GM12878 (cell line): ENCODE data around the gene RECQL5. TPM values are rescaled to one million over a fixed set of nuclear protein-coding genes. Genes with fewer than 3 reads are reported as not detected.

ENCODE experiments used
- ATAC-seq: fragments of 200-7000 bp; cut with Tn5 transposase; 3 replicates; pipeline ENCODE4 v1.9.1; 2020; ENCODE audit warnings: mild to moderate bottlenecking, moderate library complexity
- BruUV-seq: library from RNA; stranded (reverse); fragments of 400-500 nt; replicated peaks from 2 replicates; lab custom pipeline; 2021; lab: Mats Ljungman, UMichigan
- CTCF ChIA-PET: fragments of 300-600 bp; sonication (Branson Sonifier 250); formaldehyde crosslinking; extraction: SDS; loops from one replicate; lab custom pipeline; 2021; ENCODE audit warnings: inconsistent platforms; lab: Yijun Ruan, JAX
- POLR2A ChIA-PET: fragments of 350-600 bp; formaldehyde crosslinking; extraction: SDS; loops from one replicate; lab custom pipeline; 2021; ENCODE audit warnings: inconsistent platforms; lab: Charles Lee
- RAD21 ChIA-PET: fragments of 300-600 bp; sonication (Branson Sonifier 250); formaldehyde crosslinking; loops from one replicate; lab custom pipeline; 2023; ENCODE audit warnings: antibody characterized with exemption; ENCODE audit not compliant: unreplicated experiment; lab: Charles Lee
- SMC1A ChIA-PET: fragments of 300-600 bp; sonication (Branson Sonifier 250); formaldehyde crosslinking; loops from one replicate; lab custom pipeline; 2023; ENCODE audit not compliant: unreplicated experiment, uncharacterized antibody; lab: Charles Lee
- DNase-seq: peaks from one replicate; pipeline ENCODE4 v3.0.0-alpha.2; 2011; ENCODE audit warnings: low read depth, low spot score
- FAIRE-seq: peaks from 3 replicates; lab custom pipeline; 2011; peaks lifted over from hg19 to GRCh38; lab: Jason Lieb, UNC
- H2AFZ ChIP-seq: 2 replicates; pipeline ENCODE4 v1.6.0; 2011; ENCODE audit warnings: low read depth, low read length, control low read depth; ENCODE audit not compliant: control insufficient read depth
- H3K27ac ChIP-seq: 2 replicates; pipeline ENCODE4 v1.5.1; 2011; ENCODE audit warnings: control low read depth; ENCODE audit not compliant: control insufficient read depth, insufficient read depth
- H3K27me3 ChIP-seq, 2 experiments: replicated peaks in 1 of 2; 2 replicates each; pipeline versions ENCODE4 v1.6.0 to v1.6.1; 2011; ENCODE audit warnings: low read length in 1 of 2; ENCODE audit not compliant: control insufficient read depth in 2 of 2, insufficient read depth in 2 of 2
- H3K36me3 ChIP-seq, 2 experiments: 2 replicates each; pipeline ENCODE4 v1.5.1; 2011; ENCODE audit warnings: low read length in 1 of 2; ENCODE audit not compliant: control insufficient read depth in 2 of 2, insufficient read depth in 2 of 2
- H3K4me1 ChIP-seq: 2 replicates; pipeline ENCODE4 v1.6.1; 2011; ENCODE audit warnings: mild to moderate bottlenecking, low read length, moderate library complexity, mixed read lengths; ENCODE audit not compliant: control insufficient read depth, insufficient read depth
- H3K4me2 ChIP-seq: 2 replicates; pipeline ENCODE4 v1.6.0; 2011; ENCODE audit warnings: control low read depth; ENCODE audit not compliant: control insufficient read depth, insufficient read depth
- H3K4me3 ChIP-seq: fragments of 200-600 bp; sonication (generic); 2 replicates; pipeline ENCODE4 v1.5.1; 2016
- H3K79me2 ChIP-seq: 2 replicates; pipeline ENCODE4 v1.6.0; 2011; ENCODE audit warnings: low read length; ENCODE audit not compliant: control insufficient read depth, insufficient read depth
- H3K9ac ChIP-seq: 2 replicates; pipeline ENCODE4 v1.8.0; 2011; ENCODE audit warnings: low read length, control low read depth, mixed read lengths; ENCODE audit not compliant: control insufficient read depth, insufficient read depth
- H3K9me3 ChIP-seq: replicated peaks from 3 replicates; pipeline ENCODE4 v1.5.1; 2011; ENCODE audit warnings: mild to moderate bottlenecking, low read length; ENCODE audit not compliant: control insufficient read depth, insufficient read depth
- H4K20me1 ChIP-seq: 2 replicates; pipeline ENCODE4 v1.6.0; 2011; ENCODE audit not compliant: control insufficient read depth, insufficient read depth
- FOXM1 ChIP-seq: IDR thresholded peaks from 2 replicates; pipeline ENCODE4 v1.6.1; 2012; ENCODE audit warnings: low read depth, mild to moderate bottlenecking, inconsistent platforms, low read length, moderate library complexity
- HDGF ChIP-seq: fragments of 450-650 bp; IDR thresholded peaks from 2 replicates; pipeline ENCODE4 v1.6.1; 2016; ENCODE audit warnings: antibody characterized with exemption
- IRF3 ChIP-seq: fragments of 450-650 bp; IDR thresholded peaks from 2 replicates; pipeline ENCODE4 v1.6.1; 2014; ENCODE audit warnings: mild to moderate bottlenecking
- KDM1A ChIP-seq: fragments of 200-600 bp; sonication (generic); IDR thresholded peaks from 2 replicates; pipeline ENCODE4 v1.6.1; 2016; ENCODE audit warnings: borderline replicate concordance
- PML ChIP-seq: IDR thresholded peaks from 2 replicates; pipeline ENCODE4 v1.6.1; 2012; ENCODE audit warnings: low read length, inconsistent platforms
- POU2F2 ChIP-seq: IDR thresholded peaks from 3 replicates; pipeline ENCODE4 v1.6.1; 2011; ENCODE audit warnings: low read depth, mild to moderate bottlenecking, low read length, borderline replicate concordance
- RB1 ChIP-seq: fragments of 450-650 bp; formaldehyde crosslinking; IDR thresholded peaks from 2 replicates; pipeline ENCODE4 v1.6.1; 2017; ENCODE audit warnings: mild to moderate bottlenecking, borderline replicate concordance
- RUNX3 ChIP-seq: IDR thresholded peaks from 2 replicates; pipeline ENCODE4 v1.6.1; 2012; ENCODE audit warnings: low read length, inconsistent platforms
- SIN3A ChIP-seq: IDR thresholded peaks from 2 replicates; pipeline ENCODE4 v1.6.1; 2012; ENCODE audit warnings: low read depth, low read length, improper control_type of control experiment
- SMAD5 ChIP-seq: IDR thresholded peaks from 2 replicates; pipeline ENCODE4 v1.6.1; 2016; ENCODE audit warnings: antibody characterized with exemption, low read depth
- ZBED1 ChIP-seq: IDR thresholded peaks from 2 replicates; pipeline ENCODE4 v1.6.1; 2016; ENCODE audit warnings: borderline replicate concordance
- WGBS: methylation state at CpG from one replicate; pipeline ENCODE4 v1.1.6; 2016; ENCODE audit warnings: low lambda C conversion rate; ENCODE audit not compliant: insufficient replicate concordance, insufficient coverage; ENCODE audit errors: missing lambda C conversion rate; 5-methylcytosine and 5-hydroxymethylcytosine counted together
- in situ Hi-C: fragments of 300-500 bp; cut with MboI; formaldehyde crosslinking; loops from 9 replicates; pipeline ENCODE4 v1.14.3; 2018; ENCODE audit warnings: mixed read lengths
- intact Hi-C: fragments of 100-400 bp; cut with micrococcal nuclease; formaldehyde crosslinking; loops from one replicate; pipeline ENCODE4 v1.14.2; 2022; ENCODE audit not compliant: unreplicated experiment
- polyA plus RNA-seq, 11 experiments: library from polyadenylated mRNA; depleted of rRNA in 4 of 11; unstranded in 6 of 11; stranded (reverse) in 5 of 11; fragments of >200 nt; fragmentation: Nextera tagmentation in 4 of 11; fragmentation: Illumina TruSeq in 1 of 11; extraction: Ambion mirVana in 4 of 11; extraction: Trizol in 1 of 11; gene quantifications; 1 replicate in 1 of 11; 2 replicates in 10 of 11; pipeline versions ENCODE4 v1.2.1 to v1.2.3, GENCODE V29; 2011 to 2016; ENCODE audit warnings: inconsistent platforms in 2 of 11, missing spikeins in 2 of 11, low read depth in 1 of 11
- total RNA-seq, 4 experiments: library from RNA; depleted of rRNA in 3 of 4; stranded (reverse); fragments of >200 nt in 3 of 4; fragmentation: Illumina TruSeq in 1 of 4; extraction: Trizol in 1 of 4; gene quantifications; 2 replicates each; pipeline versions ENCODE4 v1.2.1 to v1.2.3, GENCODE V29; 2013 to 2021

RECQL5 gene
- total and polyA plus RNA-seq, 10 of the 15 experiments (the other 5 are each of a cell fraction or from before 2014, with no cell fraction given), result 3.6 to 30.6 (median 20.1) TPM

- Histone ChIP-seq H3K36me3 (no peaks in the 10 kb centered on the region), H3K4me3 (no peak overlapping the region), H3K4me1 (no peaks in the 10 kb centered on the region), H3K9me3 (no peaks in the 10 kb centered on the region), H3K27ac (no peak overlapping the region), H3K79me2 (no peaks in the 10 kb centered on the region), H2AFZ (no peak overlapping the region), H3K27me3 (no peaks in the 10 kb centered on the region), H3K4me2 (no peak overlapping the region), H3K9ac (no peak overlapping the region), H4K20me1 (no peaks in the 10 kb centered on the region)
- RAD21 ChIA-PET, result no interaction called here
- POLR2A ChIA-PET, result interaction anchor here (0.5 kb wide), 2 partner anchors 11 to 337 kb away, joined by 3 to 4 read pairs; no protein-coding TSS in a partner anchor
- ATAC-seq, result no peak
- no peak for FAIRE-seq
- TF ChIP-seq POU2F2, result no peak
- no peak for TF ChIP-seq HDGF
- no peak for TF ChIP-seq IRF3
- TF ChIP-seq RB1, result no peak
- no peak for TF ChIP-seq KDM1A
- no peak for TF ChIP-seq SIN3A
- no peak for TF ChIP-seq PML
- no peak for TF ChIP-seq FOXM1
- no peak for TF ChIP-seq SMAD5
- TF ChIP-seq RUNX3, result no peak
- TF ChIP-seq ZBED1, result no peak
- no peak for DNase-seq
- CTCF ChIA-PET, result interaction anchor here (0.6 to 2.2 kb wide), 8 partner anchors 8 to 137 kb away, joined by 3 to 11 read pairs (median 4); partner anchors contain the start of gene SMIM5
- BruUV-seq, result no TSS peak
- intact Hi-C loops, result no loop called here
- 52% methylated on average over 24 of the region's 24 CpGs for WGBS
- in situ Hi-C loops, result no loop called here
- SMC1A ChIA-PET, result no interaction called here
These were observed 50.3 kb downstream of the RECQL5 start for GRCh38 chr17:75616521-75617122.
